DOHH2 (cell line): ENCODE measurements around the gene MRPL44.

Experiments
- H3F3A ChIP-seq: fragments of 200-600 bp; sonication (generic), shearing (Covaris generic); 2 replicates; pipeline ENCODE4 v1.6.0; 2016; ENCODE audit warnings: antibody characterized with exemption, mild to moderate bottlenecking; ENCODE audit not compliant: control insufficient read depth, insufficient read depth
- H3K27ac ChIP-seq: fragments of 200-600 bp; sonication (generic); 2 replicates; pipeline ENCODE4 v1.5.1; 2014; ENCODE audit warnings: low read depth, mild to moderate bottlenecking, low read length, moderate library complexity
- H3K27me3 ChIP-seq: fragments of 200-600 bp; sonication (generic); 2 replicates; pipeline ENCODE4 v1.6.1; 2014; ENCODE audit warnings: mild to moderate bottlenecking, low read length, mixed read lengths; ENCODE audit not compliant: control insufficient read depth
- H3K36me3 ChIP-seq: fragments of 200-600 bp; sonication (generic); 2 replicates; pipeline ENCODE4 v1.6.1; 2014; ENCODE audit warnings: mild to moderate bottlenecking, low read length, moderate library complexity, mixed read lengths; ENCODE audit not compliant: control insufficient read depth
- H3K4me1 ChIP-seq: fragments of 200-600 bp; sonication (generic); 2 replicates; pipeline ENCODE4 v1.6.1; 2014; ENCODE audit warnings: mild to moderate bottlenecking, low read length, mixed read lengths; ENCODE audit not compliant: control insufficient read depth
- H3K4me2 ChIP-seq: fragments of 200-600 bp; sonication (generic); 2 replicates; pipeline ENCODE4 v1.6.0; 2014; ENCODE audit warnings: mild to moderate bottlenecking, low read length, moderate library complexity
- H3K4me3 ChIP-seq: fragments of 200-600 bp; sonication (generic); 2 replicates; pipeline ENCODE4 v1.5.1; 2014; ENCODE audit warnings: mild to moderate bottlenecking, low read length, mixed read lengths
- H3K79me2 ChIP-seq: fragments of 200-600 bp; sonication (generic); 2 replicates; pipeline ENCODE4 v1.6.1; 2014; ENCODE audit warnings: mild to moderate bottlenecking, low read length, mixed read lengths; ENCODE audit not compliant: control insufficient read depth
- H3K9me2 ChIP-seq: fragments of 200-600 bp; sonication (generic); replicated peaks from 2 replicates; pipeline ENCODE4 v1.6.1; 2014; ENCODE audit warnings: mild to moderate bottlenecking, low read length, mixed read lengths; ENCODE audit not compliant: control insufficient read depth
- H3K9me3 ChIP-seq: fragments of 200-600 bp; sonication (generic); 2 replicates; pipeline ENCODE4 v1.6.1; 2014; ENCODE audit warnings: antibody characterized with exemption, low read length, mixed read lengths; ENCODE audit not compliant: control insufficient read depth, insufficient read depth
- H4K20me1 ChIP-seq: fragments of 200-600 bp; sonication (generic); 2 replicates; pipeline ENCODE4 v1.6.0; 2014; ENCODE audit warnings: low read depth, mild to moderate bottlenecking, antibody characterized with exemption, low read length, moderate library complexity; ENCODE audit not compliant: control insufficient read depth, insufficient read depth
- CTCF ChIP-seq: fragments of 200-600 bp; sonication (generic); IDR thresholded peaks from one replicate; pipeline ENCODE4 v1.5.1; 2014; ENCODE audit warnings: antibody characterized with exemption, mild to moderate bottlenecking, low read depth, low read length; ENCODE audit not compliant: poor library complexity, severe bottlenecking
- EZH2phosphoT487 ChIP-seq: fragments of 200-600 bp; sonication (generic); IDR thresholded peaks from 2 replicates; pipeline ENCODE4 v1.6.1; 2017; ENCODE audit warnings: borderline replicate concordance, mild to moderate bottlenecking, antibody characterized with exemption, low read length, moderate library complexity, mixed read lengths

The MRPL44 gene

GRCh38 chr2:223981241-223981640, 24.0 kb downstream of the MRPL44 start:
- Histone ChIP-seq H3K36me3 (no peaks in the 10 kb centered on the region), H3K27me3 (peaks cover 8% of the 10 kb centered on the region; the same call in 1 of the 2 replicates), H3K4me3 (no peak overlapping the region), H3K9me3 (no peaks in the 10 kb centered on the region), H3K27ac (no peak overlapping the region), H3F3A (no peaks in the 10 kb centered on the region), H4K20me1 (no peaks in the 10 kb centered on the region), H3K79me2 (no peaks in the 10 kb centered on the region), H3K9me2 (no peaks in the 10 kb centered on the region), H3K4me2 (no peak overlapping the region), H3K4me1 (no peaks in the 10 kb centered on the region)
- no peak for TF ChIP-seq EZH2phosphoT487
- TF ChIP-seq CTCF = no peak

GRCh38 chr2:223989206-223989855, 32.1 kb downstream of the MRPL44 start:
- H3K4me2 ChIP-seq = no peak overlapping the region
- H3K27me3 ChIP-seq = peaks cover 14% of the 10 kb centered on the region
- H3K36me3 ChIP-seq = no peaks in the 10 kb centered on the region
- TF ChIP-seq EZH2phosphoT487 (no peak), CTCF (no peak)
- H3F3A ChIP-seq = no peaks in the 10 kb centered on the region
- no peak overlapping the region for H3K27ac ChIP-seq
- H3K4me3 ChIP-seq = no peak overlapping the region
- H3K9me2 ChIP-seq = no peaks in the 10 kb centered on the region
- H4K20me1 ChIP-seq = no peaks in the 10 kb centered on the region
- H3K4me1 ChIP-seq = no peaks in the 10 kb centered on the region
- no peaks in the 10 kb centered on the region for H3K79me2 ChIP-seq
- H3K9me3 ChIP-seq = no peaks in the 10 kb centered on the region

- no peaks in the 10 kb centered on the region for H3K36me3 ChIP-seq
- no peaks in the 10 kb centered on the region for H3F3A ChIP-seq
- H3K27ac ChIP-seq = no peak overlapping the region
Observed at GRCh38 chr2:223989856-223990232, 32.6 kb downstream of the MRPL44 start.

More at GRCh38 chr2:223989856-223990232, 32.6 kb downstream of the MRPL44 start:
- H3K9me2 ChIP-seq = no peaks in the 10 kb centered on the region
- H3K79me2 ChIP-seq = no peaks in the 10 kb centered on the region
- peaks cover 14% of the 10 kb centered on the region for H3K27me3 ChIP-seq
- H3K4me2 ChIP-seq = no peak overlapping the region
- TF ChIP-seq EZH2phosphoT487 = no peak
- no peak for TF ChIP-seq CTCF
- H3K9me3 ChIP-seq = no peaks in the 10 kb centered on the region
- no peaks in the 10 kb centered on the region for H4K20me1 ChIP-seq
- no peaks in the 10 kb centered on the region for H3K4me1 ChIP-seq
- no peak overlapping the region for H3K4me3 ChIP-seq
